GM13976 (cell line): ENCODE data around the gene VARS2.
A peak's percentile ranks its signal among the peaks of the same experiment; 100 is the strongest.
"Not testable (repeated sequence)": the region's sequence is repeated elsewhere in the genome, so short reads cannot be mapped to it uniquely, and the experiment has no call there.

Source experiments
- DNase-seq: peaks from one replicate; pipeline ENCODE4 v3.0.0; 2012; ENCODE audit warnings: low spot score
- CTCF ChIP-seq: IDR thresholded peaks from 2 replicates; pipeline ENCODE4 v1.5.1; 2012; ENCODE audit warnings: borderline replicate concordance, mild to moderate bottlenecking; ENCODE audit not compliant: insufficient read depth; ENCODE audit errors: extremely low read depth, missing control alignments, control extremely low read depth
- in situ Hi-C: fragments of 300-500 bp; cut with MboI; formaldehyde crosslinking; loops from one replicate; pipeline ENCODE4 v1.12.0; 2022; ENCODE audit warnings: low sequenced_read_pairs, mixed read lengths, inconsistent platforms; ENCODE audit not compliant: unreplicated experiment

The VARS2 gene

GRCh38 chr6:30908700-30909099 is 5.3 kb upstream of the VARS2 start:
- no peak for DNase-seq
- no peak for TF ChIP-seq CTCF
- in situ Hi-C loops, result no loop called here

DNA sequence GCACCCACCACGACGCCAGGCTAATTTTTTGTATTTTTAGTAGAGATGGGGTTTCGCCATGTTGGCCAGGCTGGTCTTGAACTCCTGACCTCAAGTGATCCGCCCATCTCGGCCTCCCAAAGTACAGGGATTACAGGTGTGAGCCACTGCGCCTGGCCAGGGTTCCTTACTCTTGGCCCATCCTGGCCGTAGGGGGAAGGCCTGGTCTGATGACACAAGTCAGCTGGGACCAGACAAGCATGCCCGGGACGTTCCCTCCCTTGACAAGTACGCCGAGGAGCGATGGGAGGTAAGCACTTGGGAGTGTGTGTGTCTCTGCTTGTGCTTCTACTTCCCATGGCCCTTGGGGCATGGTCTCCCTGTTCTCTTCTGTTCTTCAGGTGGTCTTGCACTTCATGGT is 3.6 kb upstream of the VARS2 start:
- DNase-seq, in situ Hi-C loops: not testable (repeated sequence)

GRCh38 chr6:30912746-30913520 is 1.1 kb upstream of the VARS2 start:
- in situ Hi-C loops, result no loop called here
- TF ChIP-seq CTCF, result no peak
- DNase-seq, result no peak

- no peak for DNase-seq
- in situ Hi-C loops, result no loop called here
- TF ChIP-seq CTCF, result no peak
These were observed 340 bp upstream of the VARS2 start for GRCh38 chr6:30913721-30914075.

GRCh38 chr6:30914854-30915590 is 984 bp downstream of the VARS2 start:
- no peak for TF ChIP-seq CTCF
- in situ Hi-C loops, result loop anchor here (5.0 kb wide), 1 partner anchor 162 kb away; no protein-coding TSS in a partner anchor

DNA sequence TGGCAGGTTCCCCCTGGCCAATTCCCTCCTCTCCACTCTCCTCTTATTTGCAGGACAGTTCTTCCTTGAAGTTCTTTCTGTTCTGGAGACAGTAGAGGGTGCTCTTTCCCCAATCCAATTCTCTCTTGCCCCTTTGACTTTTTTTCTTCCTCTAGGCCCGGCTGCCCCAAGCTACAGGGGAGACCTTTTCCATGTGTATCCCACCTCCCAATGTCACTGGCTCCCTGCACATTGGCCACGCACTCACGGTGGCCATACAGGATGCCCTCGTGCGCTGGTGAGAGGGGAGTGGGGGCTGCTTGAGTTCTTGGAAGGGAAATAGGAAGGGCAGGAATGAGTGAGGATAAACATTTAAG is 1.5 kb downstream of the VARS2 start:
- peak; percentile 45 for TF ChIP-seq CTCF
- DNase-seq, result peak; percentile 87
- in situ Hi-C loops, result loop anchor here (5.0 kb wide), 1 partner anchor 162 kb away; no protein-coding TSS in a partner anchor

More at GRCh38 chr6:30914854-30915590, 984 bp downstream of the VARS2 start:
- DNase-seq, result no peak

- DNase-seq, result no peak
- in situ Hi-C loops, result loop anchor here (5.0 kb wide), 1 partner anchor 160 kb away; no protein-coding TSS in a partner anchor
- no peak for TF ChIP-seq CTCF
These were observed 3.0 kb downstream of the VARS2 start for GRCh38 chr6:30917041-30917440.
